SU-DHL-6 (cell line): ENCODE results near the gene PTPRJ.

Experiments used
- H2AFZ ChIP-seq: fragments of 200-600 bp; sonication (generic); 2 replicates; pipeline ENCODE4 v1.6.1; 2014; ENCODE audit warnings: low read depth, mild to moderate bottlenecking, moderate library complexity, mixed read lengths, antibody characterized with exemption, low read length; ENCODE audit not compliant: severe bottlenecking
- H3F3A ChIP-seq: fragments of 200-600 bp; shearing (Covaris generic); 2 replicates; pipeline ENCODE4 v1.6.0; 2016; ENCODE audit warnings: antibody characterized with exemption, mild to moderate bottlenecking; ENCODE audit not compliant: insufficient read depth
- H3K27ac ChIP-seq: fragments of 200-600 bp; sonication (generic); 2 replicates; pipeline ENCODE4 v1.5.1; 2016; ENCODE audit warnings: low read depth, mild to moderate bottlenecking, low read length, moderate library complexity, mixed read lengths
- H3K27me3 ChIP-seq: fragments of 200-600 bp; sonication (generic), shearing (Covaris generic); 2 replicates; pipeline ENCODE4 v1.6.0; 2014; ENCODE audit warnings: mild to moderate bottlenecking, low read length
- H3K36me3 ChIP-seq: fragments of 200-600 bp; sonication (generic); 2 replicates; pipeline ENCODE4 v1.6.1; 2014; ENCODE audit warnings: mild to moderate bottlenecking, low read length, mixed read lengths
- H3K4me2 ChIP-seq: fragments of 300-600, 200-600 bp; shearing (Covaris generic), sonication (generic); 2 replicates; pipeline ENCODE4 v1.6.0; 2014; ENCODE audit warnings: low read length, low read depth, mild to moderate bottlenecking; ENCODE audit not compliant: poor library complexity, severe bottlenecking
- H3K4me3 ChIP-seq: fragments of 200-600 bp; sonication (generic); 2 replicates; pipeline ENCODE4 v1.5.1; 2014; ENCODE audit warnings: antibody characterized with exemption, low read length, mild to moderate bottlenecking, mixed read lengths; ENCODE audit not compliant: insufficient read depth, poor library complexity, severe bottlenecking
- H3K79me2 ChIP-seq: fragments of 200-600 bp; sonication (generic); 2 replicates; pipeline ENCODE4 v1.6.1; 2014; ENCODE audit warnings: mild to moderate bottlenecking, low read length, moderate library complexity; ENCODE audit not compliant: insufficient read depth
- H3K9ac ChIP-seq: fragments of 200-600 bp; sonication (generic); 2 replicates; pipeline ENCODE4 v1.7.0; 2014; ENCODE audit warnings: mild to moderate bottlenecking, low read length
- H3K9me2 ChIP-seq: fragments of 200-600 bp; sonication (generic); replicated peaks from 2 replicates; pipeline ENCODE4 v1.6.1; 2014; ENCODE audit warnings: low read length; ENCODE audit not compliant: insufficient read depth
- H3K9me3 ChIP-seq: fragments of 200-600 bp; sonication (generic); 2 replicates; pipeline ENCODE4 v1.6.1; 2014; ENCODE audit warnings: low read length, mixed read lengths; ENCODE audit not compliant: insufficient read depth
- H4K20me1 ChIP-seq: fragments of 200-600 bp; sonication (generic); 2 replicates; pipeline ENCODE4 v1.6.1; 2014; ENCODE audit warnings: low read depth, mild to moderate bottlenecking, antibody characterized with exemption, low read length, moderate library complexity, mixed read lengths
- EZH2phosphoT487 ChIP-seq: fragments of 200-600 bp; sonication (generic), shearing (Covaris generic); conservative IDR thresholded peaks from 2 replicates; pipeline ENCODE4 v1.6.1; 2018; ENCODE audit warnings: mild to moderate bottlenecking, antibody characterized with exemption, low read length, moderate library complexity, mixed read lengths
- TF ChIP-seq, protein P1 (sequence below): fragments of 200-600 bp; sonication (generic); IDR thresholded peaks from one replicate; pipeline ENCODE4 v1.5.1; 2017; ENCODE audit warnings: antibody characterized with exemption, mild to moderate bottlenecking, low read length, moderate library complexity; ENCODE audit not compliant: insufficient read depth, poor library complexity, severe bottlenecking

Gene PTPRJ

DNA sequence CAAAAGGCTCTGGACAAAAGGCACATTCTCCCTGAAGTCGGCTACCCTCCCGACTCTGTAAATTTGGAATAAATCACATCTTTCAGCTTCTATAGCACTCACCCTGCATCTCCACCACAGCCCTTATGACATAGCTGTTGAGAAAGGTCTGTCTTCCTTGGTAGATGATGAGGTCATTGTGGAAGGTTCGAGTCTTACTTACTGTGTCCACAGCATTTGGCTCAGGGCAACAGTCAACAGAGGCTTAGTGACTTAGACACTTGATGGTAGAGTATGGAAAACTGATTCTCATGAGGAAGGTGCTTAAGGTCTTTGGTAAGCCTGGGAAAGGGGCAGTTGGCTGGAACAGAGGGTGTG, 45.6 kb downstream of the PTPRJ start:
- Histone ChIP-seq H3K9me3 (no peaks in the 10 kb centered on the region), H3K27ac (no peak overlapping the region), H3K9me2 (no peaks in the 10 kb centered on the region), H4K20me1 (no peaks in the 10 kb centered on the region), H3K4me2 (no peak overlapping the region), H3K4me3 (no peak overlapping the region), H3K9ac (no peak overlapping the region), H3K36me3 (no peaks in the 10 kb centered on the region), H2AFZ (no peak overlapping the region), H3K79me2 (no peaks in the 10 kb centered on the region), H3F3A (no peaks in the 10 kb centered on the region), H3K27me3 (no peaks in the 10 kb centered on the region)
- no peak for TF ChIP-seq EZH2phosphoT487
- TF ChIP-seq, protein P1, sequence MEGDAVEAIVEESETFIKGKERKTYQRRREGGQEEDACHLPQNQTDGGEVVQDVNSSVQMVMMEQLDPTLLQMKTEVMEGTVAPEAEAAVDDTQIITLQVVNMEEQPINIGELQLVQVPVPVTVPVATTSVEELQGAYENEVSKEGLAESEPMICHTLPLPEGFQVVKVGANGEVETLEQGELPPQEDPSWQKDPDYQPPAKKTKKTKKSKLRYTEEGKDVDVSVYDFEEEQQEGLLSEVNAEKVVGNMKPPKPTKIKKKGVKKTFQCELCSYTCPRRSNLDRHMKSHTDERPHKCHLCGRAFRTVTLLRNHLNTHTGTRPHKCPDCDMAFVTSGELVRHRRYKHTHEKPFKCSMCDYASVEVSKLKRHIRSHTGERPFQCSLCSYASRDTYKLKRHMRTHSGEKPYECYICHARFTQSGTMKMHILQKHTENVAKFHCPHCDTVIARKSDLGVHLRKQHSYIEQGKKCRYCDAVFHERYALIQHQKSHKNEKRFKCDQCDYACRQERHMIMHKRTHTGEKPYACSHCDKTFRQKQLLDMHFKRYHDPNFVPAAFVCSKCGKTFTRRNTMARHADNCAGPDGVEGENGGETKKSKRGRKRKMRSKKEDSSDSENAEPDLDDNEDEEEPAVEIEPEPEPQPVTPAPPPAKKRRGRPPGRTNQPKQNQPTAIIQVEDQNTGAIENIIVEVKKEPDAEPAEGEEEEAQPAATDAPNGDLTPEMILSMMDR, result no peak

DNA sequence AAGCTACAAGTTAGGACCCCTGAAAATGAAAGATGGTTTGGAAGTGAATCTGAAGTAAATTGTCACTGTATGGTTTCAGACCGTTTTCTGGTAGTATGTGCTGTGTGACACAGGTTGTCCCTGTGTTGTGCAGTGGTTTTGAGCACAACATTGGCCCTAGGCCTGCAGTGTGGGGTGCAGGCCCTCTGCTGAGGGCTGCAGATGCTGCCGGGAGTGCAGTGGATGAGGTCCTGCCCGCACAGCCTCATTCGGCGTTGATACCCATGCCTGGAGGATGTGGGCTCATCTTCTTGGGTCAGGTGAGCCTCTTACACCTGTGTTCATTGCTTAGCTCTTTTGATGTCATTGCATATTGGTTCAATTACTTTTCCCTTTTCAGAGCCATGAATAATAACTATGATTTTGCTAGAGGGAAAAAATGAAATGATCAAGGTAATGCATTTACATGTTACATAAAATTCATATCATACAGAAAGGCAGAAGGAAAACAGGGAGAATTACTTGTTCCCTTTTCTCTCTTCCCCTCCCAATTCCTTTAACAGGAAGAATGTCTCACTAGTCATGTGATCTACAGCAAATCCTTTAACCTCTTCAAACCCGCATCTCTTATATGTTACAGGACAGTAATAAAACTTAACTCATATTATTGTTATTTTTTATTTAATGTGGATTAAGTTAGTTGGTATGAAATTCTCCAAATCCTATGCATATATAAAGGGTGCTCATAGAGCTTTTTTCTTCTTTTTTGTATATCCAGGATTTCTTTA, 48.7 kb downstream of the PTPRJ start:
- Histone ChIP-seq H4K20me1 (no peaks in the 10 kb centered on the region), H2AFZ (no peak overlapping the region), H3K9me2 (no peaks in the 10 kb centered on the region), H3K27me3 (no peaks in the 10 kb centered on the region), H3K79me2 (no peaks in the 10 kb centered on the region), H3K27ac (no peak overlapping the region), H3K9ac (no peak overlapping the region), H3K9me3 (no peaks in the 10 kb centered on the region), H3K36me3 (no peaks in the 10 kb centered on the region), H3K4me3 (no peak overlapping the region), H3K4me2 (no peak overlapping the region), H3F3A (no peaks in the 10 kb centered on the region)
- TF ChIP-seq, protein P1, result no peak
- no peak for TF ChIP-seq EZH2phosphoT487

DNA sequence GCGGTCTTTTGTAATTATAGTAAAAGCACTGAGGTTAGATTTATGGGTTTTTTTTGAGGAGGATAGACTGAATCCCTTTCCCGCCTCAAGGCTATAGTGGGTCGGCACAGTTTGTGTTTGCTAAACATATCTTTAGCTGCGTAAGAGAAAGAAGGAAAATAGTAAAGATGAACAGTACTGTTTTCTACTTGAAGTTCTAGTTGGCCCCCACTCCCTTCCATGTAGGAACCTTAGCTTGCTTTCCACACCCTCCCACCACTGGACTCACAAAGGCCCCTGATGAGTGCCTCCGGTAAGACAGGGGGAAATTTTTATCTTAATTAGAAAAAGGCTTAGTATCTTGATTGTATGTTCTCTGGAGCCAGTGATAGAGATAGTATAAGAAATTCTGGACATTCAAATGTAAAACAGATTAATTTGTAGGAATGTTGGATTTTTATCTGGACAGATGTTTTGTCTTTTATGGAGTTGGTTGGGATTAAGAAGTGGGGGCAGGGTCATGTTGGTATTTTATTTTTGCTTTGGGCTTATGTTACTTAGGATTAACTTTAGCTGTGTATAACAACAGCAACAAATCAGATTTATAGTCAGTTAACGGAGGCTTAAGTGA, 49.4 kb downstream of the PTPRJ start:
- H3F3A ChIP-seq, result no peaks in the 10 kb centered on the region
- no peaks in the 10 kb centered on the region for H3K9me2 ChIP-seq
- no peak overlapping the region for H3K9ac ChIP-seq
- H3K4me2 ChIP-seq, result no peak overlapping the region
- no peaks in the 10 kb centered on the region for H4K20me1 ChIP-seq
- H3K27ac ChIP-seq, result no peak overlapping the region
- TF ChIP-seq EZH2phosphoT487, result no peak
- TF ChIP-seq, protein P1, result no peak
- no peak overlapping the region for H3K4me3 ChIP-seq
- no peaks in the 10 kb centered on the region for H3K79me2 ChIP-seq
- H2AFZ ChIP-seq, result no peak overlapping the region
- H3K36me3 ChIP-seq, result no peaks in the 10 kb centered on the region
- no peaks in the 10 kb centered on the region for H3K27me3 ChIP-seq
- H3K9me3 ChIP-seq, result no peaks in the 10 kb centered on the region
